Endothelial cell of umbilical vein (primary cell): ENCODE data around the gene MAP3K7CL. TPM values are rescaled to one million over a fixed set of nuclear protein-coding genes. Genes with fewer than 3 reads are reported as not detected.

Experiments used
- BruUV-seq: library from RNA; stranded (reverse); fragments of 400-500 nt; replicated peaks from 2 replicates; lab custom pipeline; 2021; lab: Mats Ljungman, UMichigan
- CTCF ChIA-PET: fragments of 300-600, 350-600 bp; sonication (Branson Sonifier 250); formaldehyde crosslinking; loops from one replicate; lab custom pipeline; 2021; ENCODE audit warnings: antibody characterized with exemption, inconsistent platforms; lab: Charles Lee
- POLR2A ChIA-PET: fragments of 300-600, 350-600 bp; sonication (Branson Sonifier 250); formaldehyde crosslinking; loops from one replicate; lab custom pipeline; 2021; ENCODE audit warnings: antibody characterized with exemption, inconsistent platforms; lab: Charles Lee
- DNase-seq: peaks from one replicate; pipeline ENCODE4 v3.0.0-alpha.2; 2011; ENCODE audit warnings: low read depth, low spot score
- FAIRE-seq: peaks from 2 replicates; lab custom pipeline; 2011; peaks lifted over from hg19 to GRCh38; lab: Jason Lieb, UNC
- H2AFZ ChIP-seq: 2 replicates; pipeline ENCODE4 v1.6.0; 2012; ENCODE audit warnings: low read depth, low read length, control low read depth, inconsistent platforms
- H3K27ac ChIP-seq: 2 replicates; pipeline ENCODE4 v1.5.1; 2011; ENCODE audit warnings: low read depth, mild to moderate bottlenecking, control low read depth, low read length, moderate library complexity; ENCODE audit not compliant: insufficient read depth
- H3K27me3 ChIP-seq, 2 experiments: 2 replicates each; pipeline versions ENCODE4 v1.6.0 to v1.6.1; 2011; ENCODE audit warnings: low read length in 2 of 2, mixed read lengths in 1 of 2; ENCODE audit not compliant: control insufficient read depth in 2 of 2, insufficient read depth in 2 of 2
- H3K36me3 ChIP-seq, 2 experiments: 2 replicates in 1 of 2; 3 replicates in 1 of 2; pipeline ENCODE4 v1.5.1; 2011; ENCODE audit warnings: low read length in 2 of 2, mild to moderate bottlenecking in 1 of 2, moderate library complexity in 1 of 2; ENCODE audit not compliant: control insufficient read depth in 2 of 2, insufficient read depth in 2 of 2; ENCODE audit errors: extremely low read depth in 1 of 2
- H3K4me1 ChIP-seq: 3 replicates; pipeline ENCODE4 v1.5.1; 2011; ENCODE audit warnings: mild to moderate bottlenecking, low read length; ENCODE audit not compliant: control insufficient read depth, insufficient read depth; ENCODE audit errors: extremely low read depth
- H3K4me2 ChIP-seq: 2 replicates; pipeline ENCODE4 v1.6.1; 2011; ENCODE audit warnings: low read length, control low read depth, mixed read lengths; ENCODE audit not compliant: insufficient read depth
- H3K4me3 ChIP-seq, 3 experiments: fragments of 200-600 bp in 1 of 3; sonication (generic), shearing (Covaris generic) in 1 of 3; replicated peaks in 1 of 3; 2 replicates each; pipeline ENCODE4 v1.5.1; 2011 to 2016; ENCODE audit warnings: control low read depth in 3 of 3, low read length in 3 of 3, mild to moderate bottlenecking in 2 of 3, inconsistent platforms in 1 of 3, low read depth in 1 of 3, moderate library complexity in 1 of 3; ENCODE audit not compliant: insufficient read depth in 1 of 3
- H3K79me2 ChIP-seq: 2 replicates; pipeline ENCODE4 v1.6.0; 2012; ENCODE audit warnings: low read length, inconsistent platforms; ENCODE audit not compliant: control insufficient read depth, insufficient read depth
- H3K9ac ChIP-seq: replicated peaks from 2 replicates; pipeline ENCODE3; 2011; ENCODE audit warnings: low read length, control low read depth; ENCODE audit not compliant: insufficient read depth; ENCODE audit errors: extremely low read depth
- H3K9me1 ChIP-seq: replicated peaks from 3 replicates; pipeline ENCODE4 v1.6.0; 2011; ENCODE audit warnings: mild to moderate bottlenecking, low read length; ENCODE audit not compliant: control insufficient read depth, insufficient read depth; ENCODE audit errors: extremely low read depth
- H3K9me3 ChIP-seq: replicated peaks from 2 replicates; pipeline ENCODE4 v1.5.1; 2012; ENCODE audit warnings: low read length, inconsistent platforms; ENCODE audit not compliant: control insufficient read depth, insufficient read depth
- H4K20me1 ChIP-seq: replicated peaks from 2 replicates; pipeline ENCODE3; 2011; ENCODE audit warnings: mild to moderate bottlenecking, low read length; ENCODE audit not compliant: control insufficient read depth, insufficient read depth; ENCODE audit errors: extremely low read depth
- GATA2 ChIP-seq: IDR thresholded peaks from 2 replicates; pipeline ENCODE4 v1.7.0; 2011; ENCODE audit warnings: low read depth, mild to moderate bottlenecking, moderate library complexity, mixed read lengths, low read length; ENCODE audit not compliant: insufficient read length, insufficient read depth
- MAX ChIP-seq: IDR thresholded peaks from 2 replicates; pipeline ENCODE4 v1.6.1; 2011; ENCODE audit not compliant: insufficient read depth, insufficient read length
- MYC ChIP-seq: IDR thresholded peaks from one replicate; pipeline ENCODE4 v1.6.1; 2011; ENCODE audit warnings: mild to moderate bottlenecking, low read depth, low read length
- POLR2A ChIP-seq: IDR thresholded peaks from 2 replicates; pipeline ENCODE4 v1.6.1; 2012; ENCODE audit warnings: low read depth, mild to moderate bottlenecking, control low read depth, low read length
- POLR2AphosphoS5 ChIP-seq: IDR thresholded peaks from 2 replicates; pipeline ENCODE4 v1.6.1; 2012; ENCODE audit warnings: low read depth, mild to moderate bottlenecking, control low read depth, low read length, moderate library complexity; ENCODE audit not compliant: insufficient read depth
- dilution Hi-C: fragments of 300-500 bp; cut with MboI; formaldehyde crosslinking; loops from one replicate; pipeline ENCODE4 v1.15.0; 2019; ENCODE audit warnings: low sequenced_read_pairs; ENCODE audit not compliant: extremely low pct_ligation_motif_present
- intact Hi-C: fragments of 100-400 bp; cut with micrococcal nuclease; formaldehyde crosslinking; loops from one replicate; pipeline ENCODE4 v1.10.0; 2022
- polyA plus RNA-seq, 4 experiments: library from polyadenylated mRNA; depleted of rRNA in 3 of 4; stranded (reverse) in 3 of 4; unstranded in 1 of 4; fragments of >200 nt; gene quantifications; 2 replicates each; pipeline versions ENCODE4 v1.2.1 to v1.2.3, GENCODE V29; 2011 to 2012; ENCODE audit warnings: missing spikeins in 1 of 4
- total RNA-seq: library from RNA; stranded (reverse); gene quantifications from 2 replicates; pipeline ENCODE4 v1.2.3, GENCODE V29; 2021
- TF ChIP-seq, protein P1 (sequence below), 2 donors: IDR thresholded peaks; 1 replicate in 1 of 2; 2 replicates in 1 of 2; pipeline ENCODE4 v1.5.1; 2011; ENCODE audit warnings: low read length in 2 of 2, mild to moderate bottlenecking in 2 of 2, moderate library complexity in 2 of 2, control low read depth in 1 of 2, inconsistent platforms in 1 of 2, low read depth in 1 of 2; ENCODE audit not compliant: insufficient read depth in 1 of 2; ENCODE audit errors: extremely low read depth in 1 of 2

The MAP3K7CL gene
- total and polyA plus RNA-seq, 2 donors (not counting 3 experiments of a cell fraction or from before 2014, with no cell fraction given) = 6.1 to 8.1 TPM

DNA sequence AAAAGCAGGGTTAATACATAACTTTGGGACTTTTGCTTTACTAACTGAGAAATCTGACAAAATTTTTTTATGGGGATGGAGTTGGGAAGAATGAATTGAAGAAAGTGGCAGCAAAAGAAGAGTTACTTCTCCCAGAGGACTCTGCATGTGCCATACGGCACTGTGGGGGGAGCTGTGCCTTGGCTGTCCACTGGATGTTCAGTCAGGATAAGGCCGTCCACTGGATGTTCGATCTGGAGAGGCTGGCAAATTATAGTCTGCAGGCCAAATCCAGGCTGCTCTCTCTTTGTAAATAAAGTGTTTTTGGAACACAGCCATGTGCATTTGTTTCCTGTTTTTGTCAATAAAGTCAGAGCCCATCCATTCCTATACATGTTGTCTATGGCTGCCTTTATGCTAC, 4.5 kb upstream of the MAP3K7CL start:
- no peaks in the 10 kb centered on the region for H3K27me3 ChIP-seq
- no peaks in the 10 kb centered on the region for H3K9me3 ChIP-seq
- no TSS peak for BruUV-seq
- H3K9me1 ChIP-seq = no peaks in the 10 kb centered on the region
- no peaks in the 10 kb centered on the region for H3K4me1 ChIP-seq
- no peak overlapping the region for H3K9ac ChIP-seq
- TF ChIP-seq, protein P1, sequence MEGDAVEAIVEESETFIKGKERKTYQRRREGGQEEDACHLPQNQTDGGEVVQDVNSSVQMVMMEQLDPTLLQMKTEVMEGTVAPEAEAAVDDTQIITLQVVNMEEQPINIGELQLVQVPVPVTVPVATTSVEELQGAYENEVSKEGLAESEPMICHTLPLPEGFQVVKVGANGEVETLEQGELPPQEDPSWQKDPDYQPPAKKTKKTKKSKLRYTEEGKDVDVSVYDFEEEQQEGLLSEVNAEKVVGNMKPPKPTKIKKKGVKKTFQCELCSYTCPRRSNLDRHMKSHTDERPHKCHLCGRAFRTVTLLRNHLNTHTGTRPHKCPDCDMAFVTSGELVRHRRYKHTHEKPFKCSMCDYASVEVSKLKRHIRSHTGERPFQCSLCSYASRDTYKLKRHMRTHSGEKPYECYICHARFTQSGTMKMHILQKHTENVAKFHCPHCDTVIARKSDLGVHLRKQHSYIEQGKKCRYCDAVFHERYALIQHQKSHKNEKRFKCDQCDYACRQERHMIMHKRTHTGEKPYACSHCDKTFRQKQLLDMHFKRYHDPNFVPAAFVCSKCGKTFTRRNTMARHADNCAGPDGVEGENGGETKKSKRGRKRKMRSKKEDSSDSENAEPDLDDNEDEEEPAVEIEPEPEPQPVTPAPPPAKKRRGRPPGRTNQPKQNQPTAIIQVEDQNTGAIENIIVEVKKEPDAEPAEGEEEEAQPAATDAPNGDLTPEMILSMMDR (IDR thresholded peaks at IDR 0.05; ENCODE audit: extremely low read depth in 1 of 2, insufficient read depth in 1 of 2, low read depth in 1 of 2, low read length in 2 of 2) = no peak
- TF ChIP-seq POLR2AphosphoS5 = no peak
- no peak for TF ChIP-seq MAX
- no peak for TF ChIP-seq GATA2
- H4K20me1 ChIP-seq = no peaks in the 10 kb centered on the region
- dilution Hi-C loops = no loop called here
- H3K79me2 ChIP-seq = no peaks in the 10 kb centered on the region
- intact Hi-C loops = no loop called here
- H3K4me2 ChIP-seq = no peak overlapping the region
- POLR2A ChIA-PET = no interaction called here
- H3K36me3 ChIP-seq = no peaks in the 10 kb centered on the region
- FAIRE-seq = peak; percentile 31
- CTCF ChIA-PET = interaction anchor here (0.7 kb wide), 1 partner anchor 13 kb away, joined by 3 read pairs; no protein-coding TSS in a partner anchor
- H3K4me3 ChIP-seq = no peak overlapping the region
- no peak overlapping the region for H3K27ac ChIP-seq
- peak; percentile 6 for DNase-seq
- H2AFZ ChIP-seq = no peak overlapping the region

DNA sequence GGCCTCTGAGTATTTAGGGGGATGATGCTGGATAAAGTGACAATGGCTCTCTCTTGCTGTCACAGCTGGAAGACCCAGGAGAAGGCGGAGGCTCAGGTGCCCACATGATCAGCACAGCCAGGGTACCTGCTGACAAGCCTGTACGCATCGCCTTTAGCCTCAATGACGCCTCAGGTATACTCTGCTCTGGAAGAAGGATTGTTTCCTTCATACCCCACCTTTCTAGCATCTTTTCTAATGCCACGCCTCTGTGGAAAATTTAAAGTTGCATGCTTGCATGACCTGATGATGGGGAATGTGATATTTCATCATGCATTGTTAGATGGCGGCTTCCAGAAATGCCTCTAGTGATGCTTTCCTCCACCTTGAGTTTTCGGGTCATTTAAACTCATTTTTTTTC, 2.8 kb downstream of the MAP3K7CL start:
- TF ChIP-seq MYC = no peak
- no peak for TF ChIP-seq POLR2A
- no peak for TF ChIP-seq POLR2AphosphoS5
- Histone ChIP-seq H3K36me3 (no peaks in the 10 kb centered on the region), H3K9me3 (no peaks in the 10 kb centered on the region), H4K20me1 (no peaks in the 10 kb centered on the region), H3K4me3 (no peak overlapping the region), H3K4me1 (no peaks in the 10 kb centered on the region), H3K27me3 (no peaks in the 10 kb centered on the region), H3K9me1 (no peaks in the 10 kb centered on the region), H3K4me2 (no peak overlapping the region), H2AFZ (no peak overlapping the region), H3K79me2 (no peaks in the 10 kb centered on the region), H3K27ac (no peak overlapping the region), H3K9ac (no peak overlapping the region)
- DNase-seq (no peak), FAIRE-seq (no peak)
- CTCF ChIA-PET = no interaction called here
- intact Hi-C loops = no loop called here
- no TSS peak for BruUV-seq
- POLR2A ChIA-PET = no interaction called here
- dilution Hi-C loops = no loop called here
